HG03442 (cell line): ENCODE measurements around the gene TIMM17A.
A peak's percentile ranks its signal among the peaks of the same experiment; 100 is the strongest.

ENCODE experiments used
- ATAC-seq: cut with Tn5 transposase; IDR thresholded peaks from one replicate; pipeline ENCODE4 v1.9.1; 2021; ENCODE audit warnings: mild to moderate bottlenecking, moderate library complexity; ENCODE audit not compliant: unreplicated experiment

TIMM17A gene

DNA sequence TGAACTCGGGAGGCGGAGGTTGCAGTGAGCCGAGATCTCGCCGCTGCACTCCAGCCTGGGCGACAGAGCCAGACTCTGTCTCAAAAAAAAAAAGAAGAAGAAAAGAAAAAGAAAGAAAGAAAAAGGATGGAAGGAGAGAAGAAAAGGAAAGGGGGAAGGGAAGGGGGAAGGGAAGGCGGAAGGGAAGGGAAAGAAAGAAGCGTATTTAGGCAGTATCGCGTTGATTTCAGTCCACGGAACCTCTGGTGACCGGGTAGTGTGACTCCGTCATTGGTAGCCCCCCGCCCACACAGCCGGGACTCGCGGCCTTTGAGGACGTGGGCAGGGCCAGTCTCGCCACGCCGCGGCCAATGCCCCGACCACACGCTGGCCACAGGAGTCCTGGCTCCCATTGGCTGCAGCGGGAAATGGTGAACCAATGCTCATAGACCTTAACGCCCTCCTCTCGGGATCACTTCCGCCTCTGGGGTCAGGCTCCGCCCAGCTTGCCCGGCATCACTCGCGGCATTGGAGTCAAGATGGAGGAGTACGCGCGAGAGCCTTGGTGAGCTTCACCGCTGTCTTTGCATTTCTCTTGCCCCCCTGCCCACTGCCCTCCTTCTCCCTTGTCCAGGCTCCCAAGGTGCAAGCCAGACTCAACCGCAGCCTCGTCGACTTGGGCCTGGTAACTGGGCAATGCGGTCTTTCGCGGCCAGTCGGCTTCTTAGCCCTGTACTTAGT is at the start of gene TIMM17A:
Gene TIMM17A (plus strand): TSS at position 495 of the 720 bp plus-strand sequence. CDS start 24 bp downstream, at position 519.
- ATAC-seq: peak; percentile 97

GRCh38 chr1:201906336-201906735 is 49.0 kb upstream of the TIMM17A start:
- no peak for ATAC-seq

DNA sequence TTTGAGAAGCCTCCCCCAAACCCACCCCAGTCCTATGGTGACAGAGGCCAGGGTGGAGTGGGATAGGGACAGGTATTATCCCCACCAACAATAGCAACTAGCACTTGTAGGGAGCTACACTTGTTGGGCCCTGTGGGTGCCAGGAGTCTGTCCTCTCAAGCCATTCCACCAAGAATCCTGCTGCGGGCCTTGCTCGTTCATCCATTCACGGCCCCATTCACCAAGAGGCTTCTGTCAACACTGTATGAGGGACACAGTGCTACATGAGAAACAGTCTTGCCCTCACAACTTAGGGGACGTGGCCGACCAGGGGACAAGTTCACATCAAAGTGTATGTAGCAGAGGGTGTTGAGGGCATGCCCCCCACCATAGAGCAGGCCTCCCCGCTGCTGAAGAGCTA is 47.7 kb upstream of the TIMM17A start:
- no peak for ATAC-seq

GRCh38 chr1:201911826-201912571 is 43.3 kb upstream of the TIMM17A start:
- no peak for ATAC-seq

DNA sequence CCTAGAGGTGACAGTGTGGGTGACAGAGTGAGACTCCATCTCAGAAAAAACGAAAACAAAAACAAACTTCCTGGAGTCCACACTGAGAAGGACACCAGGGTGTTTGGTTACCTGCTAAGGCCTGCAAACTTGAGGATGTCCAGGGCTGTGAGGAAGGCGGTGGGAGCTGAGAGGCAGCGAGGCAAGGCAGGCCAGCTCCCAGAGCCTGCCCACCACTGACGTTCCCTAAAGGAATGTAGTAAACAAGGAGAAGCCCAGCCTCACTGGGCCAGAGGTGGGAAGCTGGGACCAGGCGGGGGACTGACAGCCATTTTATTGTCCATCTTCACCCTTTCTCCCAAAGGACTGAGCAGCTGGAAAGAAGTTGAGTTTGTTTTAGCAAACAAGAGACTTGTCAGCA is 42.5 kb upstream of the TIMM17A start:
- ATAC-seq: no peak

- ATAC-seq: no peak
These were observed 40.7 kb upstream of the TIMM17A start for GRCh38 chr1:201914456-201915235.

GRCh38 chr1:201916649-201917249 is 38.6 kb upstream of the TIMM17A start:
- ATAC-seq: no peak

DNA sequence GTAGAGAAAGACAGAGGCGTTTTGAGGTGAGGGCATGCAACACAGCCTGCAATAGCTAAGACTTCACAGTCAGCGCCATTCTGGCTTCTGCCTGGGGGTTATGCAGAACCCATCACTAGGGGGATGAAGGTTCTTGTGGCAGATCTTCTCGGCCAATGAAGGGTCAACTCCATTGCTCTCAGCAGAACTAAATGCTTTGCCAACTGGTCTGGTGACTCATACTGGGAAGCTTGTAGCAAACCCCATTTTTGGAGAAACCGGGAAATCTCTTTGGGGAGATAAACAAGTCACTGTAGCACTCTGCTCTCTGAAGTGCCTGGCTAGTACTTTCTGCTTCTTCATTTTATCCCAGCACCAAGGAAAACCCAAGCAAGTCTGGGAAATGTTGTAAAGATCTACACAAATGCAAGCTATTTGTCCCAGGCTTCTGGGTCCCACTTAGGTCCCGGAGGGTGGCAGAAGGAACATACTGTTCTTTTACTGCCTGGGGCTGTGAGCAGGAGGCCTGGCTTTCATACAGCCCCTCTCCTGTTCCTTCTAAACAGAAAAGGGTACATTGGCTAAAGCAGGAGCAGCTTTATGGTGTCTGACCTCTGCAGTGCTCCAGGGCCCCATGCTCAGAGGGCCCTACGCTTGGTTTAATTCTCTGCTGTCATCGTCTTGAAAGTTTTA is 37.8 kb upstream of the TIMM17A start:
- ATAC-seq: no peak

- ATAC-seq: no peak
These were observed 37.0 kb upstream of the TIMM17A start for GRCh38 chr1:201918343-201918742.

DNA sequence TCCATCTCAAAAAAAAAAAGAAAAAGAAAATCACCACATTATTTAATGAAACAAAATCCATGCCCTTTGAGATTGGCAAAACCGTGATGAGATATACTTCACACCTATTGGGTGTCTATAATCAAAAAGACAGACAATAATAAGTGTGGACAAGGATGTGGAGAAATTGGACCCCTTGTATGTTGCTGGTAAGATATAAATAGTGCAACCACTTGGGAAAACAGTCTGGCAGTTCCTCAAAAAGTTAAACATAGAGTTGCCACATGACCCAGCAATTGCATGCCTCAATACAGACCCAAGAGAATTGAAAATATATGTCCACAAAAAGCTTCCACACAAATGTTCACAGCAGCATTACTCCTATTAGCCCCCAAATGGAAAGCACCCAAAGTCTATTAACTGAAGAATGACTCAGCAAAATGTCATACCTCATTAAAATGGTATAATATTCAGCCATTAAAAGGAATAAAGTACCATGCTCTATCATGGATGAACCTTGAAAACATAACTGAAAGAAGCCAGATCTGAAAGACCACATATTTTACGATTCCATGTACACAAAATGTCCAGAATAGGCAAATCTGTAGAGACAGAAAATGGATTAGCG is 33.2 kb upstream of the TIMM17A start:
- no peak for ATAC-seq

- no peak for ATAC-seq
These were observed 30.1 kb upstream of the TIMM17A start for GRCh38 chr1:201925301-201925567.

DNA sequence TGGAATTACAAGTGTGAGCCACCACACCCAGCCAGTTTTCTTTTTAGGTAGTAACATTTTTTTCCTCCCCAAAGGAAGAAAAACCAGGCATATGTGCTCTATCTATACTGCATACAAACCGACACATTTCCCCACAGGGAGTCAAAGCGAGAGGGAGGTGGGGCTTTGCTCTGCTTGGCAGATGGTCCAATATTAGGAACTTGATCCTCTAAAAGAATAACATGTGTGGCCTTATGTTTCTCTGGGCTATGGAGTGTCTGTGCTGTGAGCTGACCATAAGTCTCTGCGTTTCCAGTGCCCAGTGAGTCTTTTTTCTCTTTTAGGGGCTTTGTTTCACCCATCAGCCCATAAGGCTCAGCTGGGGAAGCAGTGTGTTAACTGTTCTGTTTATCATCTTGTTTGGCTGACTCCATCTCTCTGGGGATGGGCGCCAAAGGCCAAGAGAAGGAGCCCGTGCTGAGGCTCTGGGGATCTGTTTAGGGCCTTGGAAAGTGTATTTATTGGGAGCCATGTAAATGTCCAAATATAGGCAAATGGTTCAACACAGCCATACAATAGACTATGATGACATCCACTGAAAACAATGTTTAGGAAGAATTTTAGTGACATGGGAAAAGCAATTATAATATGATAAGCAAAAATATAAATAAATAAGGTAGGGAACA is 29.2 kb upstream of the TIMM17A start:
- no peak for ATAC-seq

- no peak for ATAC-seq
These were observed 27.0 kb upstream of the TIMM17A start for GRCh38 chr1:201928266-201928665.

GRCh38 chr1:201930137-201930536 is 25.2 kb upstream of the TIMM17A start:
- no peak for ATAC-seq

DNA sequence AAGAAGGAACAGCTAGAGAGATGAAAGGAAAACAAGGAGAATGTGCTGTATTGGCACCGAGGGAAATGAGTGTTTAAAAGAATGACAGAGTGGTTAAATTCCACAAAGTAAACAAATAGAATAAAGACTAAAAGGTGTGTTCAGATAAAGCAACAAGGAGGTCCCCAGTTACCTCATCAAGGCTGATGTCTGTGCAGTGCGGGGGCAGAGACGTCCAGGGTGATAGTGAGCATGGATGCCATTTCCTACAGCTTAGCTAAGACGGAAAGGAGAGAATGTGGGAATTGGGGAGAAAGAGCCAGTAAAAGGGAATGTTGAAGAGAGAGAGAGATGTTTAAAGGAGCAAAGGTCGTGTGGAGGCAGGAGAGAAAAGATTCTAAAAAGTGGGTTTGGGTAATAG is 24.5 kb upstream of the TIMM17A start:
- no peak for ATAC-seq

DNA sequence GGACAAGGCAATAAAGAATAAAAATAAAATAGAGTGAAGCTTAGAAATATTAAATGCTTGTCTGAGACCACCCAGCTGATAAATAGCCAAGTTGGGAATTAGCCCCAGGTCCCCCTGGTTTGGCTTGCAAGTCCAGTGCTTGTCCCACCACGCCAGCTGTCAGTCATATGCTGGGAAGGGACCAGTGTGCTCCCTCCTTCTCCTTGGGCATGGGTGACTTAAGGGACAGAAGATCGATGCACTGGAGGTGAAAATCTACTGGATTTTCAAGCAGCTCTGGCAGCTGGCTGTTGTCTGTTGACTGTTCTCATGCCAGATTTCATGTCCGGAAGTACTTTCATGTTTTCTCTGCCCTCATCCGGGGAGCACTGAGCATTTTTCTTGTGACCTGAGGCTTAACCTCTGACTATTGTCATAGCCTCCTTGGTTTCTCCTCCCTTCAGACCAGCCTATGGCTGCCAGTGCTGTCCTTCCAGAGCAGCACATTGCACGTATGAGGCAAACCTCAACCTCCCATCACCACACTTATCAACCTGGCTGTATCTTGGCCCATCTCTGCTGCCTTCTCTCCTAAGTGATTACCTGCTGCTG is 21.4 kb upstream of the TIMM17A start:
- ATAC-seq: no peak

DNA sequence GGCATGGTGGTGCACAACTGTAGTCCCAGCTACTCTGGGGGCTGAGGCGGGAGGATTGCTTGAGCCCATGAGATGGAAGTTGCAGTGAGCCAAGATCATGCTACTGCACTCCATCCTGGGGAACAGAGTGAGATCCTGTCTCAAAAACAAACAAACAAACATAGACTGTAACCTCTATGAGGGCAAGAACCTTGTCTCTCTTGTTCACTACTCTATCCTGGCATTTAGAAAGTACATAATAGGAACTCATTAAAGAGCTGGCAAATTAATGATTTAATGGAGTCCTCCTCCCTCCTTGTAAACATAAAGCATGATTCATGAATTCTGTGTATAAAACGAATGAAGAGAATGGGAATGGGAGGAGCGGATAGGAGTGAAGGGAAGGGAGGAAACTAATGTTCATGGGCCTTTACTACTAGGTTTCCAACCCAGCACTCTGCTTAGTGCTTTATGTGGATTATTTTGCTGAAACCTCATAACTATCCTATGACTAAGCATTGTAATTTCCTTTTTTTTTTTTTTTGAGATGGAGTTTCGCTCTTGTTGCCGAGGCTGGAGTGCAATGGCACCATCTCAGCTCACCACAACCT is 17.6 kb upstream of the TIMM17A start:
- no peak for ATAC-seq

DNA sequence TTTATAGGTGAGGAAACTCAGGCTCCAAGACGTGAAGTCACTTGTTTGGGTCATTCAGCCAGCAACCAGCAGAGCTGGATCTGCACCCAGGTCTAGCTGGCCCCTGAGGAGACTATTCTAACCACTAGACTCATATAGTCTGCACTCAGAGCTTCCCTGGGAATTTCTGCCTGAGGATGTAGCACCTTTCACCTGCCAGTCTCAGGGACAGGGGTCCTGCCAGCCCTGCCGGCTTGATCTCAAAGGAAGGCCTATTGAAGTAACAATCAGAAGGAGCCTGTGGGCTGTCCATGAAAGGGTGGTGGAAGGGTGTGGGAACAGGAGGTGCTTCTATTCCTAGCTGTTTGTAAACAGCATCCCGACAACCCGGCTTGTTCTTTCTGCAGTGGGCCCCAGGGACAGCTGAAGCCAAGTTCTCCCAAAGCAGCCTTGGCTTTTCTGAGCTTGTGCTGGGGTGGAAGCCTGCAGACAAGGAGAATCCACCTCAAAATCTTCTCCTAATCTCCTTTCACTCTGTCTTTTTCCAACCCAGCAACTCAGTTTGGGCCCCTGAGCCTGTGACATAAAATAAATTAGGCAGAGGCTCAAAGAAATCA is 16.8 kb upstream of the TIMM17A start:
- ATAC-seq: no peak

DNA sequence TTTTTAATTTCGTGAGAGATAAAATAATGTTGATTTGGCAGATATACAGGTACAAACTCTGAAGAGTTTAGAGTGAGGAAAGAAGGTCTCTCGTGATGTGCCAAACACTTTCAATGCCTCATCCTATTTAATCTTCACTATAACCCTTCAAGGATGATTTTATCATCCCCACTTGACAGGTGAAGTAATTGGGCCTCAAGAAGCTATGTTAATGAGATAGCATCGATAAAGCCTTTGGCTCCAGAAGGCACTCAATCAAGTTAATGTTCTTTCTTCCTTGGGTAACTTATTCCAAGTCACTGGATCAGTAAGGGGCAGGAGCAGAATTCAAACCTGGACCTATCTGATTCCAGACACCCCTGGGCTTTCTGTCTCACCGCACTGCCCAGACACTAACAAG is 16.2 kb upstream of the TIMM17A start:
- ATAC-seq: no peak
